Thyroid gland (tissue), 4 donors: ENCODE data around the gene BEST4.

Experiments used
- CTCF ChIP-seq, 6 experiments: fragments of 200-600 bp in 3 of 6; fragments of 450-650 bp in 3 of 6; sonication (generic) in 3 of 6; IDR thresholded peaks; one replicate each; pipeline ENCODE4 v1.5.1; 2016 to 2019; ENCODE audit warnings: antibody characterized with exemption in 6 of 6, mild to moderate bottlenecking in 2 of 6, inconsistent platforms in 1 of 6, moderate library complexity in 1 of 6
- POLR2A ChIP-seq, 2 donors: fragments of 450-650 bp; IDR thresholded peaks; one replicate each; pipeline ENCODE4 v1.6.1; 2017; ENCODE audit warnings: antibody characterized with exemption in 2 of 2, mild to moderate bottlenecking in 2 of 2, moderate library complexity in 1 of 2

- no peak for TF ChIP-seq POLR2A (IDR thresholded peaks at IDR 0.05)
- TF ChIP-seq CTCF (IDR thresholded peaks at IDR 0.05), result no peak
Measured at GRCh38 chr1:44786841-44787426, 1.0 kb downstream of the BEST4 start.
